ENCODE data around the gene S100A11. TPM values are rescaled to one million over a fixed set of nuclear protein-coding genes. Genes with fewer than 3 reads are reported as not detected.

The S100A11 gene
- total and polyA plus RNA-seq, 10 donors, result 243 to 669 (median 449) TPM

DNA sequence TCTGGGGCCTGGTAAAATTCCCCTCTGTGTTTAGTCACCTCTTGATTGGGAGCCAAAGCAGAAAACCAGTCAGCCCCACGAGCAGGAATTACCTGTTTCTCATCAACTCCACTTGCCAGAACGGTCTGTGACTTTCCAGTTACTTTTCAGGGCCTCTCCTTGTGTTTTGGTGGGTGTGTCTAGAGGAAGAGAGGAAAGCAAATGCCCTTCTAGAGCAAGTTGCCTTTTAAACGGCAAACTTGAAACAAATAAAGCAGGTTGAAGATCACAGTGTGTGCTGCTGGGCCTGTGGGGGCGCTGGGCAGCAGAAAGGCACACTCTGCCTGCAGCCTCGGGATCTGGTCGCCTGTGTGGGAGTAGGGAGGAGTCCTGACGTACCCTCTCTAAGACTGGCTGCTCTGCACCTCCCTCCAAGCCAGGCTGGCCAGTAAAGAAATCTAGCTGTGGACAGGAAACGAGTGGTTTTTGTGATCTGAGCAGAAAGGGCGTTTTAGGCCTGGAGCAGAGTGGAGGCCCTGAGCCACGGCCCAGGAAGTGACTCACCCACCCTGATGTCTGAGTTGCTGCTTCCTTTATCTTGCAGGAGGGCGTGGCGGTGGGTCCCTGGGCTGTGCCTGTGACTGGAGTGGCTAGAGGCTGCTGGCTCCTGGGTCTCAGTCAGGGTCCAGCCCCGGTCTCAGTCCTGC, 11.1 kb upstream of the S100A11 start:
- Histone ChIP-seq H3K27me3 (replicated peaks in 1 of 7) (peaks cover 0 to 2% (median 0%) of the 10 kb centered on the region in 7 donors), H3K36me3 (no peaks in the 10 kb centered on the region), H3K27ac (peak overlapping the region; percentile 91 to 97 (median 94)), H3K9me3 (no peaks in the 10 kb centered on the region), H3K4me1 (peaks cover 8 to 61% (median 30%) of the 10 kb centered on the region in 6 donors), H3K4me3 (peak overlapping the region in 3 of 8 donors; percentile 6 to 60 (median 11))
- WGBS, 5 donors, result 0 to 2% (median 2%) methylated on average over 9 to 13 of the region's 13 CpGs
- intact Hi-C loops (cut with DNase I; ENCODE audit: low total_unique reads), result no loop called here
- DNase-seq, result peak; percentile 97
- TF ChIP-seq POLR2A (IDR thresholded peaks at IDR 0.05), result peak in 2 of 3 donors; percentile 49 to 60
- peak; percentile 89 to 94 (median 93) for TF ChIP-seq POLR2AphosphoS5 (IDR thresholded peaks at IDR 0.05)
- TF ChIP-seq, protein P1, sequence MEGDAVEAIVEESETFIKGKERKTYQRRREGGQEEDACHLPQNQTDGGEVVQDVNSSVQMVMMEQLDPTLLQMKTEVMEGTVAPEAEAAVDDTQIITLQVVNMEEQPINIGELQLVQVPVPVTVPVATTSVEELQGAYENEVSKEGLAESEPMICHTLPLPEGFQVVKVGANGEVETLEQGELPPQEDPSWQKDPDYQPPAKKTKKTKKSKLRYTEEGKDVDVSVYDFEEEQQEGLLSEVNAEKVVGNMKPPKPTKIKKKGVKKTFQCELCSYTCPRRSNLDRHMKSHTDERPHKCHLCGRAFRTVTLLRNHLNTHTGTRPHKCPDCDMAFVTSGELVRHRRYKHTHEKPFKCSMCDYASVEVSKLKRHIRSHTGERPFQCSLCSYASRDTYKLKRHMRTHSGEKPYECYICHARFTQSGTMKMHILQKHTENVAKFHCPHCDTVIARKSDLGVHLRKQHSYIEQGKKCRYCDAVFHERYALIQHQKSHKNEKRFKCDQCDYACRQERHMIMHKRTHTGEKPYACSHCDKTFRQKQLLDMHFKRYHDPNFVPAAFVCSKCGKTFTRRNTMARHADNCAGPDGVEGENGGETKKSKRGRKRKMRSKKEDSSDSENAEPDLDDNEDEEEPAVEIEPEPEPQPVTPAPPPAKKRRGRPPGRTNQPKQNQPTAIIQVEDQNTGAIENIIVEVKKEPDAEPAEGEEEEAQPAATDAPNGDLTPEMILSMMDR (IDR thresholded peaks at IDR 0.05 in 8 of 11, conservative IDR thresholded peaks at IDR 0.05 in 3 of 11), result peak; percentile 36 to 77 (median 66)

DNA sequence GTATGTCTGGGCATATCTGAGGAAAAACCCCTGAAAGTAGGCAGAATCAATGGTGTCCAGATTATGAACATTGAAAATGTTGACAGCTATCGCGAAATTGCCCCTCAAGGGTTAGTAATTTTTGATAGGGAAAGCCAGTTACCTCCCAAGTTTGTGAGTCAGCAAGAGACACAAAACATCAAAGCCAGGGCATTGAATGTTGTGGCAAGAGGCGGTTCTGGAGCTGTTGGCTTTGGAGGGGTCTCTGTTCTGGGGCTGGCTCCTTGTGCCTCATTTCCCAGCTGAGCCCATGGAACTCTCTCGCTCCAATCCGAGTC, 10.6 kb upstream of the S100A11 start:
- intact Hi-C loops (cut with DNase I; ENCODE audit: low total_unique reads), result no loop called here
- H3K27me3 ChIP-seq (replicated peaks in 1 of 7), result no peaks in the 10 kb centered on the region
- no peaks in the 10 kb centered on the region for H3K36me3 ChIP-seq
- H3K27ac ChIP-seq, result peak overlapping the region; percentile 91 to 97 (median 94)
- no peak for TF ChIP-seq POLR2A (IDR thresholded peaks at IDR 0.05)
- TF ChIP-seq, protein P1 (IDR thresholded peaks at IDR 0.05 in 8 of 11, conservative IDR thresholded peaks at IDR 0.05 in 3 of 11), result no peak
- no peak for TF ChIP-seq POLR2AphosphoS5 (IDR thresholded peaks at IDR 0.05)
- H3K4me1 ChIP-seq, result peaks cover 8 to 57% (median 30%) of the 10 kb centered on the region in 6 donors
- H3K9me3 ChIP-seq, result no peaks in the 10 kb centered on the region
- DNase-seq, result no peak
- 64 to 88% (median 72%) methylated on average over 5 of the region's 5 CpGs for WGBS, 5 donors
- H3K4me3 ChIP-seq, result peak overlapping the region in 1 of 8 donors; percentile 60

DNA sequence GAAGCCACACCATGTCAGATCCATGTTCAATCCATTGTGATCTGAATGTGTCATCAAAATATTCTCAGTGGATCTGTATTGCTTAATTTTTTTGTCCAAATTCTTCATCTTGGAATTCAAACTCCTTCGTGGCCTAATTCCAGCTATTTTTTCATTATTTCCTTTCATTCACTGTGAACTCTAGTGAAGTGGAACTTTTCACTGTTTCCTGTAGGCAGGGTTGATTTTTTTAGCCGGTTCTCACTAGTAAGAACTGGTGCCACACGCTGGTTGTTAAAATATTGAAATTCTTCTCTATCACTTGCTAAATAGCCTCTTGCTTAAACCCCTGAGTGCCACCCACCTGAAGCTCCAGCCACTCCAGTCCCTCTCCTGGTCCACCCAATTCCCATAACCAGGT, 7.6 kb upstream of the S100A11 start:
- DNase-seq, result no peak
- TF ChIP-seq POLR2AphosphoS5 (IDR thresholded peaks at IDR 0.05), result no peak
- TF ChIP-seq, protein P1 (IDR thresholded peaks at IDR 0.05 in 8 of 11, conservative IDR thresholded peaks at IDR 0.05 in 3 of 11), result no peak
- TF ChIP-seq POLR2A (IDR thresholded peaks at IDR 0.05), result no peak

DNA sequence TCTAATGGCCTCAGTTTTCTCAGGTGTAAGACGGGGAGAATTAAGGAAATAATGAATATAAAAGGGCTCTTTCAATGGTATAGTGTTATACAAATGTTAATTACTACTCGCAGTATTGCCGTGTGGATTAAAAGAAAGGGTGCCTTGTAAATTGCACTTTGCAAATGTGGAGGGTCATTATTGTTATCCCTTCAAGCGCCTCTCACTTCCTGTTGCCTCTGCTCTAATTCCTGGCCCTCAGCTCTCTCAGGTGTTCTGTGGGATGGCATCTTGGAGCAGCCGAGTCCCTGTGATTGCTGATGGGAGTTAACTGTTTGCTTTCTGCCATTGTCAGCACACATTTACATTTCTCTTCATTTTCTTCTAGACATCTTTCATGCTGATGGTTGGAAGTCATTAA, 7.1 kb upstream of the S100A11 start:
- TF ChIP-seq, protein P1 (IDR thresholded peaks at IDR 0.05 in 8 of 11, conservative IDR thresholded peaks at IDR 0.05 in 3 of 11), result no peak
- TF ChIP-seq POLR2A (IDR thresholded peaks at IDR 0.05) (no peak), POLR2AphosphoS5 (IDR thresholded peaks at IDR 0.05) (no peak)
- Histone ChIP-seq H3K36me3 (no peaks in the 10 kb centered on the region), H3K9me3 (no peaks in the 10 kb centered on the region), H3K4me3 (no peak overlapping the region), H3K27me3 (replicated peaks in 1 of 7) (no peaks in the 10 kb centered on the region), H3K4me1 (peaks cover 8 to 42% (median 29%) of the 10 kb centered on the region in 6 donors), H3K27ac (peak overlapping the region in 1 of 8 donors; percentile 32)
- intact Hi-C loops (cut with DNase I; ENCODE audit: low total_unique reads), result no loop called here
- 81 to 89% (median 87%) methylated on average over 5 of the region's 5 CpGs for WGBS, 5 donors
- no peak for DNase-seq

More for the DNA sequence above, 7.6 kb upstream of the S100A11 start:
- Histone ChIP-seq H3K4me1 (peaks cover 8 to 42% (median 28%) of the 10 kb centered on the region in 6 donors), H3K27ac (peak overlapping the region in 2 of 8 donors; percentile 32 to 48), H3K36me3 (no peaks in the 10 kb centered on the region), H3K9me3 (no peaks in the 10 kb centered on the region), H3K27me3 (replicated peaks in 1 of 7) (no peaks in the 10 kb centered on the region), H3K4me3 (no peak overlapping the region)
- WGBS, 5 donors, result 17 to 40% (median 29%) methylated on average over 3 of the region's 3 CpGs
- intact Hi-C loops (cut with DNase I; ENCODE audit: low total_unique reads), result no loop called here
